Measurements from ENCODE around the gene SLC5A9.
A peak's percentile ranks its signal among the peaks of the same experiment; 100 is the strongest.

DNA sequence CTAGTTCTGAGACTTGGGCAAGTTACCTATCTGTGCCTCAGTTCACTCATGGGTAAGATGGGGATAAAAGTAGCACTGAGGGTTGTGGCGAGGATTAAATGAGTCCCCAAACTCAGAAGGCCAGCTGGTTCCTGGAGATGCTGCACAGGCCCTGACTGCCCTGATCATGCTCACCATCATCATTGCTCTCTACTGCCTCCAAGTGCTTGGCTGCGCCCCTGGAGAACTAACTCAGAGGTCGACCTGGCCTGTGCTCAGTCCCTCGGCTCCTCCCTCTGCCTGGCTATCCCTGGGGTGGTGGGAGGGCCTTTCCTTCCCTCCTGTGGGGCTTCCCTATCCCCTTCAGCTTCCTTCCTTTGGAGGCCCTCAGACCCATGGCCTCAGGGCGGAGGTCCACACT, 5.6 kb downstream of the SLC5A9 start:
- TF ChIP-seq CTCF (conservative IDR thresholded peaks at IDR 0.05 in 1 of 2, IDR thresholded peaks at IDR 0.05 in 1 of 2; ENCODE audit: low read depth in 1 of 2, low read length in 2 of 2) (peak in 1 of 2 donors; percentile 6), EZH2 (IDR thresholded peaks at IDR 0.05; ENCODE audit: low read length, missing control alignments) (no peak)

Measured in fibroblast of lung (primary cell).